Right cardiac atrium (tissue), 5 donors: ENCODE measurements around the gene ZNF511. TPM values are rescaled to one million over a fixed set of nuclear protein-coding genes. Genes with fewer than 3 reads are reported as not detected.
A peak's percentile ranks its signal among the peaks of the same experiment; 100 is the strongest.

ENCODE experiments used
- ATAC-seq, 2 donors: fragments of 200-7000 bp; cut with Tn5 transposase; one replicate each; pipeline versions ENCODE4 v1.8.0 to v1.9.1; 2020; ENCODE audit warnings: moderate library complexity in 2 of 2, mild to moderate bottlenecking in 1 of 2
- DNase-seq, 3 donors: peaks; one replicate each; pipeline ENCODE4 v3.0.0-alpha.2; 2020
- H3K27ac ChIP-seq: one replicate; pipeline ENCODE4 v1.5.1; 2013; ENCODE audit warnings: mild to moderate bottlenecking, low read length, control low read depth, moderate library complexity
- H3K27me3 ChIP-seq: one replicate; pipeline ENCODE4 v1.6.1; 2013; ENCODE audit not compliant: control insufficient read depth, insufficient read depth
- H3K4me1 ChIP-seq: one replicate; pipeline ENCODE4 v1.6.1; 2013; ENCODE audit warnings: low read length; ENCODE audit not compliant: control insufficient read depth, insufficient read depth
- H3K4me3 ChIP-seq: one replicate; pipeline ENCODE4 v1.5.1; 2013; ENCODE audit warnings: low read length, control low read depth
- H3K9me3 ChIP-seq: one replicate; pipeline ENCODE4 v1.6.1; 2013; ENCODE audit warnings: low read length; ENCODE audit not compliant: control insufficient read depth
- WGBS: extraction: QIAGEN DNeasy Blood & Tissue Kit; methylation state at CpG from one replicate; pipeline ENCODE4 v1.1.7; 2013; 5-methylcytosine and 5-hydroxymethylcytosine counted together
- intact Hi-C, 4 donors: fragments of 100-400 bp; cut with DNase I; formaldehyde crosslinking; loops; one replicate each; pipeline versions ENCODE4 v1.11.0 to v1.14.0; 2022 to 2023
- polyA plus RNA-seq: library from polyadenylated mRNA; stranded (reverse); fragments of 200-250 nt; gene quantifications from one replicate; pipeline ENCODE4 v1.2.3, GENCODE V29; 2013
- total RNA-seq, 4 donors: library from RNA; stranded (reverse); fragmentation: NEBNext Ultra II Directional; extraction: Animal tissue kit (Norgen Biotek cat#: 25700); gene quantifications; one replicate each; pipeline ENCODE4 v1.2.1, GENCODE V29; 2021
- donor health status: healthy with polysubstance abuse.
- donor health status: DM: no; HTN: yes; CAD: no.
- donor health status: DM: no; HTN: no; CAD: no.
- donor health status: DM: no; HTN: yes; CAD: no; lungs with severe emphysema.
- donor health status: DM: yes; HTN: yes; CAD: no.

Gene ZNF511
- total and polyA plus RNA-seq, 5 donors, result 40.2 to 60.8 (median 50.8) TPM

GRCh38 chr10:133357285-133358161 lies 48.8 kb downstream of the ZNF511 start, which contains the start of gene FUOM:
Gene FUOM (minus strand): TSS chr10:133358019. CDS start chr10:133358007, 12 bp downstream.
- Histone ChIP-seq H3K9me3 (no peaks in the 10 kb centered on the region), H3K4me3 (peak within 1 kb of the TSS; percentile 62), H3K27ac (peak within 1 kb of the TSS; percentile 36), H3K27me3 (no peaks in the 10 kb centered on the region), H3K4me1 (no peaks in the 10 kb centered on the region)
- ATAC-seq (peak; percentile 82 to 86), DNase-seq (peak; percentile 70 to 89 (median 86))
- 2% methylated on average over 83 of the region's 83 CpGs for WGBS
- intact Hi-C loops, result no loop called here

- H3K4me3 ChIP-seq, result no peak overlapping the region
- WGBS, result 76% methylated on average over 41 of the region's 41 CpGs
- H3K27me3 ChIP-seq, result no peaks in the 10 kb centered on the region
- ATAC-seq (peak; percentile 2 to 18), DNase-seq (peak; percentile 55 to 85 (median 79))
- H3K4me1 ChIP-seq, result no peaks in the 10 kb centered on the region
- H3K27ac ChIP-seq, result no peak overlapping the region
- intact Hi-C loops, result no loop called here
- no peaks in the 10 kb centered on the region for H3K9me3 ChIP-seq
Observed at GRCh38 chr10:133358162-133358924, 49.6 kb downstream of the ZNF511 start.

- DNase-seq (no peak), ATAC-seq (no peak)
- Histone ChIP-seq H3K4me1 (no peaks in the 10 kb centered on the region), H3K27ac (no peak overlapping the region), H3K4me3 (no peak overlapping the region), H3K27me3 (no peaks in the 10 kb centered on the region), H3K9me3 (no peaks in the 10 kb centered on the region)
- WGBS, result 77% methylated on average over 11 of the region's 11 CpGs
- intact Hi-C loops, result no loop called here
Observed at GRCh38 chr10:133358925-133359310, 50.2 kb downstream of the ZNF511 start.

GRCh38 chr10:133359554-133359971 lies 50.8 kb downstream of the ZNF511 start:
- WGBS, result 36% methylated on average over 6 of the region's 6 CpGs
- Histone ChIP-seq H3K27me3 (no peaks in the 10 kb centered on the region), H3K4me3 (no peak overlapping the region), H3K4me1 (no peaks in the 10 kb centered on the region), H3K27ac (no peak overlapping the region), H3K9me3 (no peaks in the 10 kb centered on the region)
- intact Hi-C loops, result no loop called here
- ATAC-seq (no peak), DNase-seq (peak in 1 of 3 donors; percentile 63)

- DNase-seq (peak in 1 of 3 donors; percentile 46), ATAC-seq (no peak)
- no peaks in the 10 kb centered on the region for H3K27me3 ChIP-seq
- H3K4me3 ChIP-seq, result no peak overlapping the region
- intact Hi-C loops, result no loop called here
- no peaks in the 10 kb centered on the region for H3K4me1 ChIP-seq
- no peaks in the 10 kb centered on the region for H3K9me3 ChIP-seq
- no peak overlapping the region for H3K27ac ChIP-seq
- WGBS, result 79% methylated on average over 17 of the region's 17 CpGs
Observed at GRCh38 chr10:133359972-133360610, 51.4 kb downstream of the ZNF511 start.

- WGBS, result 90% methylated on average over 5 of the region's 5 CpGs
- intact Hi-C loops, result no loop called here
- H3K4me3 ChIP-seq, result no peak overlapping the region
- H3K27me3 ChIP-seq, result no peaks in the 10 kb centered on the region
- H3K4me1 ChIP-seq, result no peaks in the 10 kb centered on the region
- no peak for DNase-seq
- no peak for ATAC-seq
- H3K27ac ChIP-seq, result no peak overlapping the region
- no peaks in the 10 kb centered on the region for H3K9me3 ChIP-seq
Observed at GRCh38 chr10:133361227-133361626, 52.5 kb downstream of the ZNF511 start.

- Histone ChIP-seq H3K27me3 (no peaks in the 10 kb centered on the region), H3K9me3 (no peaks in the 10 kb centered on the region), H3K4me3 (no peak overlapping the region), H3K27ac (no peak overlapping the region), H3K4me1 (no peaks in the 10 kb centered on the region)
- no peak for DNase-seq
- intact Hi-C loops, result no loop called here
- 75% methylated on average over 18 of the region's 18 CpGs for WGBS
- ATAC-seq, result no peak
Observed at GRCh38 chr10:133361773-133362441, 53.2 kb downstream of the ZNF511 start.

Other genes starting within 250 kb of the ZNF511 start
- under 1 TPM in 1 of 4 donors, not detected in 3; 0.14 TPM for gene ADGRA1, start 221.0 kb upstream of the ZNF511 start, total RNA-seq
- gene ADGRA1, start 221.0 kb upstream of the ZNF511 start, polyA plus RNA-seq, result 0.02 TPM
- 1 to 10 TPM in 2 of 4 donors, under 1 TPM in 2; 0.41 to 1.4 (median 0.91) TPM for gene KNDC1, start 148.7 kb upstream of the ZNF511 start, total RNA-seq
- gene KNDC1, start 148.7 kb upstream of the ZNF511 start, polyA plus RNA-seq, result 0.23 TPM
- not detected for gene UTF1, start 78.7 kb upstream of the ZNF511 start, total RNA-seq
- gene UTF1, start 78.7 kb upstream of the ZNF511 start, polyA plus RNA-seq, result not detected
- gene VENTX, start 71.1 kb upstream of the ZNF511 start, total RNA-seq, result under 1 TPM; 0.45 to 0.89 (median 0.68) TPM
- 0.48 TPM for gene VENTX, start 71.1 kb upstream of the ZNF511 start, polyA plus RNA-seq
- gene ADAM8, start 32.0 kb upstream of the ZNF511 start, total RNA-seq, result 1 to 10 TPM; 1.4 to 2.1 (median 1.5) TPM
- gene ADAM8, start 32.0 kb upstream of the ZNF511 start, polyA plus RNA-seq, result 0.50 TPM
- gene TUBGCP2, start within 50 bp of the ZNF511 start, total RNA-seq, result 10 to 100 TPM; 34.9 to 45.9 (median 37.4) TPM
- 23.0 TPM for gene TUBGCP2, start within 50 bp of the ZNF511 start, polyA plus RNA-seq
- gene CALY, start 28.0 kb downstream of the ZNF511 start, total RNA-seq, result not detected
- gene CALY, start 28.0 kb downstream of the ZNF511 start, polyA plus RNA-seq, result 0.18 TPM
- not detected for gene PRAP1, start 38.5 kb downstream of the ZNF511 start, total RNA-seq
- gene PRAP1, start 38.5 kb downstream of the ZNF511 start, polyA plus RNA-seq, result not detected
- gene FUOM, start 49.1 kb downstream of the ZNF511 start, total RNA-seq, result 10 to 100 TPM; 19.7 to 25.0 (median 21.8) TPM
- gene FUOM, start 49.1 kb downstream of the ZNF511 start, polyA plus RNA-seq, result 26.9 TPM
- 100 to 1,000 TPM in 2 of 4 donors, 10 to 100 TPM in 2; 91.0 to 124 (median 107) TPM for gene ECHS1, start 64.4 kb downstream of the ZNF511 start, total RNA-seq
- 177 TPM for gene ECHS1, start 64.4 kb downstream of the ZNF511 start, polyA plus RNA-seq
- 1 to 10 TPM; 2.9 to 3.4 (median 3.2) TPM for gene PAOX, start 70.3 kb downstream of the ZNF511 start, total RNA-seq
- 2.7 TPM for gene PAOX, start 70.3 kb downstream of the ZNF511 start, polyA plus RNA-seq
- 10 to 100 TPM; 17.2 to 21.7 (median 19.9) TPM for gene MTG1, start 85.2 kb downstream of the ZNF511 start, total RNA-seq
- gene MTG1, start 85.2 kb downstream of the ZNF511 start, polyA plus RNA-seq, result 25.3 TPM
- not detected for gene SPRN, start 115.7 kb downstream of the ZNF511 start, total RNA-seq
- gene SPRN, start 115.7 kb downstream of the ZNF511 start, polyA plus RNA-seq, result 0.11 TPM
- 1 to 10 TPM in 1 of 4 donors, under 1 TPM in 3; 0.56 to 1.4 (median 0.88) TPM for gene SCART1, start 145.0 kb downstream of the ZNF511 start, total RNA-seq
- gene SCART1, start 145.0 kb downstream of the ZNF511 start, polyA plus RNA-seq, result 0.29 TPM
- 1 to 10 TPM in 3 of 4 donors, under 1 TPM in 1; 0.80 to 1.3 (median 1.2) TPM for gene CYP2E1, start 218.4 kb downstream of the ZNF511 start, total RNA-seq
- 0.36 TPM for gene CYP2E1, start 218.4 kb downstream of the ZNF511 start, polyA plus RNA-seq